DND-41 (cell line): ENCODE measurements around the gene PRKAR1B.

Experiments used
- ATAC-seq: fragments of 200-7000 bp; cut with Tn5 transposase; 3 replicates; pipeline ENCODE4 v1.9.1; 2021; ENCODE audit warnings: low read depth; ENCODE audit not compliant: insufficient read depth
- DNase-seq: peaks from one replicate; pipeline ENCODE4 v3.0.0-alpha.2; 2020
- H2AFZ ChIP-seq: 2 replicates; pipeline ENCODE4 v1.6.0; 2012; ENCODE audit warnings: low read depth, low read length
- H3K27ac ChIP-seq: 2 replicates; pipeline ENCODE4 v1.5.1; 2012; ENCODE audit warnings: low read length, inconsistent platforms
- H3K27me3 ChIP-seq: fragments of 200-600 bp; sonication (generic); 2 replicates; pipeline ENCODE4 v1.6.0; 2012; ENCODE audit warnings: low read length, mild to moderate bottlenecking, inconsistent platforms; ENCODE audit not compliant: insufficient read depth, poor library complexity
- H3K36me3 ChIP-seq: 2 replicates; pipeline ENCODE4 v1.5.1; 2012; ENCODE audit warnings: low read length, inconsistent platforms; ENCODE audit not compliant: insufficient read depth
- H3K4me1 ChIP-seq: 2 replicates; pipeline ENCODE4 v1.5.1; 2012; ENCODE audit warnings: mild to moderate bottlenecking, low read length; ENCODE audit not compliant: insufficient read depth
- H3K4me2 ChIP-seq: 2 replicates; pipeline ENCODE4 v1.6.0; 2012; ENCODE audit warnings: mild to moderate bottlenecking, moderate library complexity, low read length, inconsistent platforms; ENCODE audit not compliant: insufficient read depth
- H3K4me3 ChIP-seq, 2 experiments: fragments of 200-600 bp in 1 of 2; shearing (Covaris generic) in 1 of 2; 2 replicates each; pipeline ENCODE4 v1.5.1; 2012 to 2016; ENCODE audit warnings: inconsistent platforms in 2 of 2, low read length in 2 of 2, mild to moderate bottlenecking in 2 of 2, low read depth in 1 of 2, moderate library complexity in 1 of 2
- H3K79me2 ChIP-seq: 2 replicates; pipeline ENCODE4 v1.6.0; 2012; ENCODE audit warnings: low read length, inconsistent platforms; ENCODE audit not compliant: insufficient read depth
- H3K9ac ChIP-seq: 2 replicates; pipeline ENCODE4 v1.6.0; 2012; ENCODE audit warnings: low read depth, mild to moderate bottlenecking, inconsistent platforms, low read length, moderate library complexity
- H3K9me3 ChIP-seq: 2 replicates; pipeline ENCODE4 v1.5.1; 2012; ENCODE audit warnings: low read length, moderate library complexity, mild to moderate bottlenecking, inconsistent platforms; ENCODE audit not compliant: insufficient read depth, severe bottlenecking
- H4K20me1 ChIP-seq: 2 replicates; pipeline ENCODE4 v1.6.0; 2012; ENCODE audit warnings: low read length; ENCODE audit not compliant: insufficient read depth
- CTCF ChIP-seq: IDR thresholded peaks from 2 replicates; pipeline ENCODE4 v1.5.1; 2012; ENCODE audit warnings: borderline replicate concordance, low read length, moderate library complexity, mild to moderate bottlenecking; ENCODE audit not compliant: poor library complexity, severe bottlenecking; ENCODE audit errors: extremely low read depth
- EZH2 ChIP-seq: IDR thresholded peaks from 3 replicates; pipeline ENCODE4 v1.6.1; 2012; ENCODE audit warnings: borderline replicate concordance, low read depth, mild to moderate bottlenecking, moderate library complexity, low read length, inconsistent platforms; ENCODE audit not compliant: severe bottlenecking

The PRKAR1B gene

GRCh38 chr7:503575-504111 is 223.4 kb downstream of the PRKAR1B start:
- TF ChIP-seq EZH2 (no peak), CTCF (no peak)
- H3K4me2 ChIP-seq, result no peak overlapping the region
- H2AFZ ChIP-seq, result no peak overlapping the region
- ATAC-seq (no peak), DNase-seq (no peak)
- H3K9ac ChIP-seq, result no peak overlapping the region
- H4K20me1 ChIP-seq, result peaks cover 61% of the 10 kb centered on the region
- no peaks in the 10 kb centered on the region for H3K27me3 ChIP-seq
- H3K4me1 ChIP-seq, result no peaks in the 10 kb centered on the region
- H3K27ac ChIP-seq, result no peak overlapping the region
- no peaks in the 10 kb centered on the region for H3K9me3 ChIP-seq
- peaks cover 5% of the 10 kb centered on the region for H3K79me2 ChIP-seq
- H3K36me3 ChIP-seq, result peaks cover 90% of the 10 kb centered on the region
- no peak overlapping the region for H3K4me3 ChIP-seq

GRCh38 chr7:502296-502695 is 224.8 kb downstream of the PRKAR1B start:
- H2AFZ ChIP-seq, result no peak overlapping the region
- no peak for DNase-seq

GRCh38 chr7:501526-501925 is 225.6 kb downstream of the PRKAR1B start:
- ATAC-seq, result no peak
- Histone ChIP-seq H3K27me3 (no peaks in the 10 kb centered on the region), H3K4me1 (no peaks in the 10 kb centered on the region), H3K4me2 (no peak overlapping the region), H3K36me3 (peaks cover 89% of the 10 kb centered on the region), H3K9me3 (no peaks in the 10 kb centered on the region), H3K79me2 (peaks cover 5% of the 10 kb centered on the region), H4K20me1 (peaks cover 57% of the 10 kb centered on the region), H3K9ac (no peak overlapping the region), H3K4me3 (no peak overlapping the region), H2AFZ (no peak overlapping the region), H3K27ac (no peak overlapping the region)
- DNase-seq, result no peak
- TF ChIP-seq EZH2, result no peak

More at GRCh38 chr7:502296-502695, 224.8 kb downstream of the PRKAR1B start:
- TF ChIP-seq CTCF (no peak), EZH2 (no peak)
- H3K9me3 ChIP-seq, result no peaks in the 10 kb centered on the region
- no peak for ATAC-seq
- no peak overlapping the region for H3K4me3 ChIP-seq
- peaks cover 89% of the 10 kb centered on the region for H3K36me3 ChIP-seq
- H3K27me3 ChIP-seq, result no peaks in the 10 kb centered on the region
- no peaks in the 10 kb centered on the region for H3K4me1 ChIP-seq
- peaks cover 60% of the 10 kb centered on the region for H4K20me1 ChIP-seq
- H3K79me2 ChIP-seq, result peaks cover 5% of the 10 kb centered on the region
- no peak overlapping the region for H3K4me2 ChIP-seq
- no peak overlapping the region for H3K9ac ChIP-seq
- no peak overlapping the region for H3K27ac ChIP-seq

GRCh38 chr7:500521-501420 is 226.3 kb downstream of the PRKAR1B start:
- TF ChIP-seq EZH2 (no peak), CTCF (no peak)
- DNase-seq (no peak), ATAC-seq (no peak)

More at GRCh38 chr7:500521-501420, 226.3 kb downstream of the PRKAR1B start:
- Histone ChIP-seq H3K79me2 (no peaks in the 10 kb centered on the region; the same call in 1 of the 2 replicates), H3K27ac (no peak overlapping the region), H3K36me3 (peaks cover 91% of the 10 kb centered on the region), H3K9me3 (no peaks in the 10 kb centered on the region), H2AFZ (no peak overlapping the region), H3K4me2 (no peak overlapping the region), H3K4me3 (no peak overlapping the region), H3K9ac (no peak overlapping the region), H3K27me3 (no peaks in the 10 kb centered on the region), H3K4me1 (no peaks in the 10 kb centered on the region), H4K20me1 (peaks cover 56% of the 10 kb centered on the region)
